HepG2 (cell line): ENCODE data around the gene ALPK1. TPM values are rescaled to one million over a fixed set of nuclear protein-coding genes. Genes with fewer than 3 reads are reported as not detected.

ENCODE experiments used
- ATF1 ChIP-seq: IDR thresholded peaks from 2 replicates; pipeline ENCODE4 v1.6.1; 2016; ENCODE audit warnings: mild to moderate bottlenecking, control low read depth
- CBX1 ChIP-seq: IDR thresholded peaks from one replicate; pipeline ENCODE4 v1.6.1; 2016; ENCODE audit warnings: antibody characterized with exemption, low read depth
- CBX5 ChIP-seq: sonication (generic); formaldehyde crosslinking; IDR thresholded peaks from 2 replicates; pipeline ENCODE4 v1.4.0; 2020; ENCODE audit warnings: missing genetic modification reagents, borderline replicate concordance
- DNMT1 ChIP-seq: sonication (generic); formaldehyde crosslinking; IDR thresholded peaks from 2 replicates; pipeline ENCODE4 v1.5.1; 2020; ENCODE audit warnings: mild to moderate bottlenecking, missing genetic modification reagents
- FOXJ3 ChIP-seq: sonication (generic); formaldehyde crosslinking; IDR thresholded peaks from 2 replicates; pipeline ENCODE4 v1.4.0; 2020; ENCODE audit warnings: missing genetic modification reagents, mild to moderate bottlenecking, borderline replicate concordance
- FOXM1 ChIP-seq: sonication (generic); formaldehyde crosslinking; IDR thresholded peaks from 2 replicates; pipeline ENCODE4 v1.5.0; 2020; ENCODE audit warnings: missing genetic modification reagents
- FOXP1 ChIP-seq, 2 experiments: fragments of 450-650 bp in 1 of 2; IDR thresholded peaks; 2 replicates each; pipeline ENCODE4 v1.6.1; 2017 to 2018; ENCODE audit warnings: antibody characterized with exemption in 1 of 2
- FUBP1 ChIP-seq: sonication (generic); formaldehyde crosslinking; IDR thresholded peaks from 2 replicates; pipeline ENCODE4 v1.5.1; 2020; ENCODE audit warnings: missing genetic modification reagents, mild to moderate bottlenecking, borderline replicate concordance
- HHEX ChIP-seq: IDR thresholded peaks from 2 replicates; pipeline ENCODE4 v1.6.1; 2016; ENCODE audit warnings: control low read depth
- HMG20A ChIP-seq: IDR thresholded peaks from 2 replicates; pipeline ENCODE4 v1.6.1; 2016; ENCODE audit warnings: borderline replicate concordance
- JDP2 ChIP-seq: sonication (generic); formaldehyde crosslinking; IDR thresholded peaks from 2 replicates; pipeline ENCODE4 v1.8.1; 2022; ENCODE audit warnings: missing genetic modification reagents, borderline replicate concordance
- LCORL ChIP-seq, 2 experiments: fragments of 450-650 bp in 1 of 2; sonication (generic) in 1 of 2; formaldehyde crosslinking in 1 of 2; IDR thresholded peaks; 2 replicates each; pipeline versions ENCODE4 v1.5.0 to v1.6.1; 2017 to 2020; ENCODE audit warnings: antibody characterized with exemption in 1 of 2, missing genetic modification reagents in 1 of 2
- MAFK ChIP-seq, 2 experiments: IDR thresholded peaks in 1 of 2; conservative IDR thresholded peaks in 1 of 2; 2 replicates each; pipeline ENCODE4 v1.6.1; 2011; ENCODE audit warnings: improper control_type of control experiment in 2 of 2, low read length in 2 of 2
- NR3C1 ChIP-seq: sonication (generic); formaldehyde crosslinking; IDR thresholded peaks from 2 replicates; pipeline ENCODE4 v1.4.0; 2020; ENCODE audit warnings: missing genetic modification reagents
- PAXIP1 ChIP-seq: sonication (generic); formaldehyde crosslinking; conservative IDR thresholded peaks from 2 replicates; pipeline ENCODE4 v1.4.0; 2020; ENCODE audit warnings: mild to moderate bottlenecking, missing genetic modification reagents, moderate library complexity
- PRDM10 ChIP-seq: sonication (generic); formaldehyde crosslinking; IDR thresholded peaks from 2 replicates; pipeline ENCODE4 v1.4.0; 2020; ENCODE audit warnings: low read depth, missing genetic modification reagents
- SALL1 ChIP-seq: sonication (generic); formaldehyde crosslinking; IDR thresholded peaks from 2 replicates; pipeline ENCODE4 v1.8.0; 2022; ENCODE audit warnings: mild to moderate bottlenecking, missing genetic modification reagents
- ZNF431 ChIP-seq: sonication (generic); formaldehyde crosslinking; IDR thresholded peaks from 2 replicates; pipeline ENCODE4 v1.9.0; 2022; ENCODE audit warnings: missing genetic modification reagents, low read depth, mild to moderate bottlenecking, borderline replicate concordance
- ZNF570 ChIP-seq: sonication (generic); formaldehyde crosslinking; IDR thresholded peaks from 2 replicates; pipeline ENCODE4 v1.4.0; 2020; ENCODE audit warnings: mild to moderate bottlenecking, missing genetic modification reagents, borderline replicate concordance
- ZNF644 ChIP-seq: IDR thresholded peaks from 2 replicates; pipeline ENCODE4 v1.6.1; 2016; ENCODE audit warnings: low read depth
- polyA plus RNA-seq, 8 experiments: library from polyadenylated mRNA; depleted of rRNA in 3 of 8; stranded (reverse) in 7 of 8; unstranded in 1 of 8; fragments of >200 nt; fragmentation: Illumina TruSeq in 4 of 8; extraction: Trizol in 4 of 8; gene quantifications; 2 replicates each; pipeline versions ENCODE4 v1.2.1 to v1.2.3, GENCODE V29; 2011 to 2016; ENCODE audit warnings: low read depth in 4 of 8, missing spikeins in 1 of 8, mixed read lengths in 1 of 8; ENCODE audit not compliant: insufficient read depth in 1 of 8
- total RNA-seq, 5 experiments: library from RNA; depleted of rRNA; stranded (reverse); fragments of >200 nt; fragmentation: Illumina TruSeq; extraction: Trizol; gene quantifications; 2 replicates each; pipeline ENCODE4 v1.2.3, GENCODE V29; 2016; ENCODE audit warnings: low read depth in 1 of 5

The ALPK1 gene
- total and polyA plus RNA-seq, 2 of the 13 experiments (the other 11 are each of a cell fraction or from before 2014, with no cell fraction given): 0.61 to 1.3 TPM

- TF ChIP-seq DNMT1 (CRISPR knock-in tag): no peak
- TF ChIP-seq HHEX: peak; percentile 53; the same call in 1 of the 2 replicates
- TF ChIP-seq FOXJ3 (CRISPR knock-in tag): peak; percentile 65; the same call in 1 of the 2 replicates
- TF ChIP-seq CBX1: no peak
- no peak for TF ChIP-seq ATF1
- no peak for TF ChIP-seq ZNF570
- TF ChIP-seq JDP2 (CRISPR knock-in tag): no peak
- no peak for TF ChIP-seq NR3C1
- TF ChIP-seq FUBP1 (CRISPR knock-in tag): no peak
- peak; percentile 73 to 84 for TF ChIP-seq MAFK (conservative IDR thresholded peaks at IDR 0.05 in 1 of 2, IDR thresholded peaks at IDR 0.05 in 1 of 2; ENCODE audit: low read length in 2 of 2)
- no peak for TF ChIP-seq CBX5 (CRISPR knock-in tag)
- TF ChIP-seq FOXP1 (IDR thresholded peaks at IDR 0.05): no peak
- TF ChIP-seq FOXP1 (CRISPR knock-in tag; IDR thresholded peaks at IDR 0.05): peak; percentile 64; the same call in 1 of the 2 replicates
- TF ChIP-seq ZNF644 (CRISPR knock-in tag): no peak
- peak; percentile 60; the same call in 1 of the 2 replicates for TF ChIP-seq PAXIP1 (CRISPR knock-in tag)
- no peak for TF ChIP-seq FOXM1 (CRISPR knock-in tag)
- TF ChIP-seq HMG20A: peak; percentile 57; the same call in 1 of the 2 replicates
- TF ChIP-seq SALL1 (CRISPR knock-in tag): no peak; the same call in 1 of the 2 replicates
- TF ChIP-seq ZNF431 (CRISPR knock-in tag): no peak
- TF ChIP-seq PRDM10 (CRISPR knock-in tag): no peak
- TF ChIP-seq LCORL (IDR thresholded peaks at IDR 0.05): no peak
- no peak; the same call in 1 of the 2 replicates for TF ChIP-seq LCORL (CRISPR knock-in tag; IDR thresholded peaks at IDR 0.05)
These were observed 14.1 kb upstream of the ALPK1 start (continued) for GRCh38 chr4:112282860-112283667.
